ENCODE results near the gene MEF2A. TPM values are rescaled to one million over a fixed set of nuclear protein-coding genes. Genes with fewer than 3 reads are reported as not detected.

MEF2A gene
- total and polyA plus RNA-seq, 12 donors, result 31.2 to 194 (median 167) TPM

- peak in 4 of 8 donors; percentile 43 to 76 (median 55) for ATAC-seq
- TF ChIP-seq CTCF (IDR thresholded peaks at IDR 0.05), result no peak
- intact Hi-C loops (cut with DNase I), result loop anchor here in 1 of 10 donors (5.0 kb wide), 1 partner anchor 38 kb away; no protein-coding TSS in a partner anchor
- no peak overlapping the region for H3K4me3 ChIP-seq
- H3K27me3 ChIP-seq, result no peaks in the 10 kb centered on the region
- H3K36me3 ChIP-seq, result peaks cover 0 to 44% (median 2%) of the 10 kb centered on the region in 9 donors
- H3K9me3 ChIP-seq, result peaks cover 0 to 10% (median 0%) of the 10 kb centered on the region in 11 donors
- DNase-seq, result no peak
- peak overlapping the region in 6 of 10 donors; percentile 5 to 51 (median 14) for H3K27ac ChIP-seq
- WGBS, 2 donors, result 54 to 59% methylated on average over 3 of the region's 3 CpGs
- peaks cover 0 to 78% (median 40%) of the 10 kb centered on the region in 9 donors for H3K4me1 ChIP-seq
Measured at GRCh38 chr15:99634576-99634975, 68.8 kb downstream of the MEF2A start.

GRCh38 chr15:99635145-99635544 is 69.4 kb downstream of the MEF2A start:
- TF ChIP-seq CTCF (IDR thresholded peaks at IDR 0.05), result no peak
- peak overlapping the region in 3 of 10 donors; percentile 11 to 51 (median 31) for H3K27ac ChIP-seq

GRCh38 chr15:99635794-99636193 is 70.0 kb downstream of the MEF2A start:
- Histone ChIP-seq H3K4me3 (no peak overlapping the region), H3K9me3 (peaks cover 0 to 10% (median 0%) of the 10 kb centered on the region in 11 donors), H3K27ac (peak overlapping the region in 1 of 10 donors; percentile 4), H3K4me1 (peaks cover 0 to 74% (median 31%) of the 10 kb centered on the region in 9 donors), H3K27me3 (no peaks in the 10 kb centered on the region), H3K36me3 (peaks cover 0 to 50% (median 2%) of the 10 kb centered on the region in 9 donors)
- 95% methylated on average over 5 of the region's 5 CpGs for WGBS, 2 donors
- no peak for TF ChIP-seq CTCF (IDR thresholded peaks at IDR 0.05)
- DNase-seq (no peak), ATAC-seq (no peak)
- intact Hi-C loops (cut with DNase I), result no loop called here

More at GRCh38 chr15:99635145-99635544, 69.4 kb downstream of the MEF2A start:
- ATAC-seq (no peak), DNase-seq (no peak)
- WGBS, 2 donors, result 92 to 93% methylated on average over 3 of the region's 3 CpGs
- Histone ChIP-seq H3K36me3 (peaks cover 0 to 44% (median 2%) of the 10 kb centered on the region in 9 donors), H3K9me3 (peaks cover 0 to 10% (median 0%) of the 10 kb centered on the region in 11 donors), H3K4me1 (peaks cover 0 to 80% (median 37%) of the 10 kb centered on the region in 9 donors), H3K27me3 (no peaks in the 10 kb centered on the region), H3K4me3 (no peak overlapping the region)
- intact Hi-C loops (cut with DNase I), result no loop called here

- Histone ChIP-seq H3K27me3 (no peaks in the 10 kb centered on the region), H3K4me3 (no peak overlapping the region), H3K4me1 (peaks cover 0 to 46% (median 25%) of the 10 kb centered on the region in 9 donors), H3K27ac (peak overlapping the region in 1 of 10 donors; percentile 19), H3K9me3 (peaks cover 0 to 15% (median 3%) of the 10 kb centered on the region in 11 donors), H3K36me3 (peaks cover 0 to 63% (median 5%) of the 10 kb centered on the region in 9 donors)
- WGBS, 2 donors, result 59% methylated on average over 2 of the region's 2 CpGs
- no peak for TF ChIP-seq CTCF (IDR thresholded peaks at IDR 0.05)
- intact Hi-C loops (cut with DNase I), result loop anchor here in 1 of 10 donors (5.0 kb wide), 1 partner anchor 47 kb away; no protein-coding TSS in a partner anchor
- ATAC-seq (peak in 5 of 8 donors; percentile 34 to 76 (median 67)), DNase-seq (no peak)
Measured at GRCh38 chr15:99644913-99645542, 79.2 kb downstream of the MEF2A start.
